Measurements from ENCODE around the gene LY86. TPM values are rescaled to one million over a fixed set of nuclear protein-coding genes. Genes with fewer than 3 reads are reported as not detected.

The LY86 gene
- total and polyA plus RNA-seq, 8 donors = 0.16 to 6.1 (median 0.59) TPM; not detected in 1

- FAIRE-seq (no peak), ATAC-seq (peak; percentile 81 to 97 (median 92))
- intact Hi-C loops (cut with DNase I) = no loop called here
These were observed 31.6 kb upstream of the LY86 start for GRCh38 chr6:6556738-6557503.

GRCh38 chr6:6557504-6557839 lies 31.0 kb upstream of the LY86 start:
- no peak for TF ChIP-seq CTCF (IDR thresholded peaks at IDR 0.05)
- 44 to 51% methylated on average over 4 of the region's 4 CpGs for WGBS, 2 donors
- no peak overlapping the region for H3K27ac ChIP-seq
- H3K4me3 ChIP-seq = no peak overlapping the region
- no peak for FAIRE-seq
- H3K36me3 ChIP-seq = no peaks in the 10 kb centered on the region
- intact Hi-C loops (cut with DNase I) = no loop called here
- no peaks in the 10 kb centered on the region for H3K27me3 ChIP-seq
- H3K4me1 ChIP-seq = no peaks in the 10 kb centered on the region
- no peak for ATAC-seq
- DNase-seq = no peak
- no peaks in the 10 kb centered on the region for H3K9me3 ChIP-seq

More at GRCh38 chr6:6556738-6557503, 31.6 kb upstream of the LY86 start:
- H3K4me3 ChIP-seq = no peak overlapping the region
- no peaks in the 10 kb centered on the region for H3K27me3 ChIP-seq
- no peaks in the 10 kb centered on the region for H3K36me3 ChIP-seq
- TF ChIP-seq CTCF (IDR thresholded peaks at IDR 0.05) = peak; percentile 80 to 85 (median 81)
- no peaks in the 10 kb centered on the region for H3K4me1 ChIP-seq
- DNase-seq = peak; percentile 42 to 67 (median 61)
- no peaks in the 10 kb centered on the region for H3K9me3 ChIP-seq
- whole genome bisulfite sequencing, 2 donors = 44 to 49% methylated on average over 10 of the region's 10 CpGs
- H3K27ac ChIP-seq = no peak overlapping the region

- TF ChIP-seq CTCF (IDR thresholded peaks at IDR 0.05) = no peak
- Histone ChIP-seq H3K36me3 (no peaks in the 10 kb centered on the region), H3K27ac (no peak overlapping the region), H3K27me3 (no peaks in the 10 kb centered on the region), H3K4me3 (no peak overlapping the region), H3K4me1 (no peaks in the 10 kb centered on the region), H3K9me3 (no peaks in the 10 kb centered on the region)
- intact Hi-C loops (cut with DNase I) = no loop called here
- WGBS, 2 donors = 77 to 80% methylated on average over 7 of the region's 7 CpGs
- DNase-seq (no peak), ATAC-seq (no peak), FAIRE-seq (no peak)
These were observed 30.6 kb upstream of the LY86 start for GRCh38 chr6:6557886-6558285.

- TF ChIP-seq CTCF (IDR thresholded peaks at IDR 0.05) = no peak
- Histone ChIP-seq H3K4me3 (no peak overlapping the region), H3K27ac (no peak overlapping the region), H3K9me3 (no peaks in the 10 kb centered on the region), H3K27me3 (no peaks in the 10 kb centered on the region), H3K36me3 (no peaks in the 10 kb centered on the region), H3K4me1 (peaks cover 0 to 9% (median 4%) of the 10 kb centered on the region in 3 donors)
- WGBS, 2 donors = 69 to 77% methylated on average over 6 of the region's 6 CpGs
- peak; percentile 44 to 63 (median 54) for ATAC-seq
- intact Hi-C loops (cut with DNase I) = no loop called here
- DNase-seq = no peak
- no peak for FAIRE-seq
These were observed 28.4 kb upstream of the LY86 start for GRCh38 chr6:6559994-6560570.

GRCh38 chr6:6560909-6561308 lies 27.6 kb upstream of the LY86 start:
- Histone ChIP-seq H3K4me1 (peaks cover 0 to 14% (median 10%) of the 10 kb centered on the region in 3 donors), H3K27me3 (no peaks in the 10 kb centered on the region), H3K9me3 (no peaks in the 10 kb centered on the region), H3K36me3 (no peaks in the 10 kb centered on the region), H3K4me3 (no peak overlapping the region), H3K27ac (no peak overlapping the region)
- intact Hi-C loops (cut with DNase I) = no loop called here
- no peak for TF ChIP-seq CTCF (IDR thresholded peaks at IDR 0.05)
- DNase-seq = no peak
- 74 to 80% methylated on average over 3 of the region's 3 CpGs for WGBS, 2 donors
- no peak for FAIRE-seq
- ATAC-seq = no peak

Measured in pancreas (tissue), 10 donors.